ENCODE data around the gene KRT5.

The KRT5 gene

GRCh38 chr12:52559979-52560378 lies 39.8 kb upstream of the KRT5 start:
- no peak overlapping the region for H3K4me3 ChIP-seq (ENCODE audit: low read depth, low read length)
- H3K36me3 ChIP-seq (replicated peaks), result no peaks in the 10 kb centered on the region
- H3K27me3 ChIP-seq (replicated peaks), result peaks cover 4% of the 10 kb centered on the region
- H3K27ac ChIP-seq, result no peak overlapping the region
- no peak for DNase-seq
- in situ Hi-C loops (cut with HindIII; ENCODE audit: low pct_ligation_motif_present, low sequenced_read_pairs), result no loop called here
- no peak for TF ChIP-seq CTCF (IDR thresholded peaks at IDR 0.05; ENCODE audit: low read depth, low read length, missing control alignments)

GRCh38 chr12:52558781-52559445 lies 38.7 kb upstream of the KRT5 start:
- no peak overlapping the region for H3K4me3 ChIP-seq (ENCODE audit: low read depth, low read length)
- no peak for DNase-seq
- in situ Hi-C loops (cut with HindIII; ENCODE audit: low pct_ligation_motif_present, low sequenced_read_pairs), result no loop called here
- TF ChIP-seq CTCF (IDR thresholded peaks at IDR 0.05; ENCODE audit: low read depth, low read length, missing control alignments), result no peak
- H3K27ac ChIP-seq, result no peak overlapping the region
- H3K36me3 ChIP-seq (replicated peaks), result no peaks in the 10 kb centered on the region
- H3K27me3 ChIP-seq (replicated peaks), result peaks cover 2% of the 10 kb centered on the region

- H3K36me3 ChIP-seq (replicated peaks), result no peaks in the 10 kb centered on the region
- no peak overlapping the region for H3K27ac ChIP-seq
- H3K4me3 ChIP-seq (ENCODE audit: low read depth, low read length), result no peak overlapping the region
- in situ Hi-C loops (cut with HindIII; ENCODE audit: low pct_ligation_motif_present, low sequenced_read_pairs), result no loop called here
- DNase-seq, result no peak
- H3K27me3 ChIP-seq (replicated peaks), result no peaks in the 10 kb centered on the region
- TF ChIP-seq CTCF (IDR thresholded peaks at IDR 0.05; ENCODE audit: low read depth, low read length, missing control alignments), result no peak
Observed at GRCh38 chr12:52557476-52557875, 37.3 kb upstream of the KRT5 start.

- no peak overlapping the region for H3K4me3 ChIP-seq (ENCODE audit: low read depth, low read length)
- peaks cover 8% of the 10 kb centered on the region for H3K27me3 ChIP-seq (replicated peaks)
- DNase-seq, result no peak
- H3K36me3 ChIP-seq (replicated peaks), result no peaks in the 10 kb centered on the region
- TF ChIP-seq CTCF (IDR thresholded peaks at IDR 0.05; ENCODE audit: low read depth, low read length, missing control alignments), result no peak
- H3K27ac ChIP-seq, result no peak overlapping the region
- in situ Hi-C loops (cut with HindIII; ENCODE audit: low pct_ligation_motif_present, low sequenced_read_pairs), result no loop called here
Observed at GRCh38 chr12:52555577-52555976, 35.4 kb upstream of the KRT5 start.

- Histone ChIP-seq H3K36me3 (replicated peaks) (no peaks in the 10 kb centered on the region), H3K27me3 (replicated peaks) (peaks cover 8% of the 10 kb centered on the region), H3K4me3 (ENCODE audit: low read depth, low read length) (no peak within 1 kb of the TSS), H3K27ac (no peak within 1 kb of the TSS)
- in situ Hi-C loops (cut with HindIII; ENCODE audit: low pct_ligation_motif_present, low sequenced_read_pairs), result no loop called here
- no peak for TF ChIP-seq CTCF (IDR thresholded peaks at IDR 0.05; ENCODE audit: low read depth, low read length, missing control alignments)
- no peak for DNase-seq
Observed at GRCh38 chr12:52552681-52553195, 32.5 kb upstream of the KRT5 start, which contains the start of gene KRT71. KRT71 (minus strand) TSS chr12:52553145; CDS start chr12:52553077, 68 bp downstream.

- peaks cover 8% of the 10 kb centered on the region for H3K27me3 ChIP-seq (replicated peaks)
- no peaks in the 10 kb centered on the region for H3K36me3 ChIP-seq (replicated peaks)
Observed at GRCh38 chr12:52552055-52552454, 31.9 kb upstream of the KRT5 start.

More at GRCh38 chr12:52552055-52552454, 31.9 kb upstream of the KRT5 start:
- in situ Hi-C loops (cut with HindIII; ENCODE audit: low pct_ligation_motif_present, low sequenced_read_pairs), result no loop called here
- TF ChIP-seq CTCF (IDR thresholded peaks at IDR 0.05; ENCODE audit: low read depth, low read length, missing control alignments), result no peak
- Histone ChIP-seq H3K27ac (no peak overlapping the region), H3K4me3 (ENCODE audit: low read depth, low read length) (no peak overlapping the region)
- DNase-seq, result no peak
